ENCODE results near the gene WWOX.

DNA sequence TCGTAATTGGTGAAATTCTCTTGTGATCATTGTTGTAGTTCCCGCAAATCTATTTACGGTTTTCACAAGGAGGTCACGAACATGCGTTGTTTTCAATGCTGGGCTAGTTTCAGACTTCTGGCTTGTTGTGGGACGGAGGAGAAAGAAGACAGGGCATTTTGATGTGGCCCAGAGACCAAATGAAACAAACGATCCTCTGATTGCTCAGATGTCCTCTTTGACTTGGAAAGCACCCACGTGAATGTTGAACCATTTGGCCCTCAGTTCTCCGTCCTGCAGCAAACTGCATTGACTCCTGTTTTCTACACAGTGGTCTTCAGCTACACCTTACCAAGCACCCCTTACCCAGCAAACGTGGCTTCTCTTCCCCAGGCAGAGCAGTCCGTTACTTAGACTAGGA lies 391.0 kb downstream of the WWOX start:
- TF ChIP-seq, protein P1, sequence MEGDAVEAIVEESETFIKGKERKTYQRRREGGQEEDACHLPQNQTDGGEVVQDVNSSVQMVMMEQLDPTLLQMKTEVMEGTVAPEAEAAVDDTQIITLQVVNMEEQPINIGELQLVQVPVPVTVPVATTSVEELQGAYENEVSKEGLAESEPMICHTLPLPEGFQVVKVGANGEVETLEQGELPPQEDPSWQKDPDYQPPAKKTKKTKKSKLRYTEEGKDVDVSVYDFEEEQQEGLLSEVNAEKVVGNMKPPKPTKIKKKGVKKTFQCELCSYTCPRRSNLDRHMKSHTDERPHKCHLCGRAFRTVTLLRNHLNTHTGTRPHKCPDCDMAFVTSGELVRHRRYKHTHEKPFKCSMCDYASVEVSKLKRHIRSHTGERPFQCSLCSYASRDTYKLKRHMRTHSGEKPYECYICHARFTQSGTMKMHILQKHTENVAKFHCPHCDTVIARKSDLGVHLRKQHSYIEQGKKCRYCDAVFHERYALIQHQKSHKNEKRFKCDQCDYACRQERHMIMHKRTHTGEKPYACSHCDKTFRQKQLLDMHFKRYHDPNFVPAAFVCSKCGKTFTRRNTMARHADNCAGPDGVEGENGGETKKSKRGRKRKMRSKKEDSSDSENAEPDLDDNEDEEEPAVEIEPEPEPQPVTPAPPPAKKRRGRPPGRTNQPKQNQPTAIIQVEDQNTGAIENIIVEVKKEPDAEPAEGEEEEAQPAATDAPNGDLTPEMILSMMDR (IDR thresholded peaks at IDR 0.05), result no peak
- TF ChIP-seq POLR2A (IDR thresholded peaks at IDR 0.05) (no peak), POLR2AphosphoS5 (IDR thresholded peaks at IDR 0.05) (no peak)
